Left lung (tissue), 10 donors: ENCODE data around the gene GPATCH8. TPM values are rescaled to one million over a fixed set of nuclear protein-coding genes. Genes with fewer than 3 reads are reported as not detected.

Experiments
- ATAC-seq: fragments of 200-7000 bp; cut with Tn5 transposase; one replicate; pipeline ENCODE4 v1.9.1; 2020; ENCODE audit warnings: moderate library complexity
- DNase-seq, 4 donors: peaks; one replicate each; pipeline ENCODE4 v3.0.0-alpha.2; 2013 to 2020
- H3K27ac ChIP-seq, 2 donors: fragments of 200-600 bp; sonication (generic) in 1 of 2; one replicate each; pipeline versions ENCODE4 v1.5.0 to v1.8.0; 2020 to 2021
- H3K27me3 ChIP-seq, 2 donors: fragments of 200-600 bp; sonication (generic) in 1 of 2; one replicate each; pipeline versions ENCODE4 v1.5.0 to v1.8.0; 2020 to 2021
- H3K36me3 ChIP-seq, 2 donors: fragments of 200-600 bp; sonication (generic) in 1 of 2; one replicate each; pipeline versions ENCODE4 v1.5.0 to v1.8.0; 2020 to 2021
- H3K4me1 ChIP-seq, 2 donors: fragments of 200-600 bp; one replicate each; pipeline ENCODE4 v1.8.0; 2021
- H3K4me3 ChIP-seq, 2 donors: fragments of 200-600 bp; sonication (generic) in 1 of 2; one replicate each; pipeline versions ENCODE4 v1.5.0 to v1.8.0; 2020 to 2021; ENCODE audit warnings: mild to moderate bottlenecking in 1 of 2
- H3K9me3 ChIP-seq, 2 donors: fragments of 200-600 bp; sonication (generic) in 1 of 2; one replicate each; pipeline versions ENCODE4 v1.5.0 to v1.8.0; 2020 to 2021
- CTCF ChIP-seq, 2 donors: fragments of 200-600 bp; sonication (generic) in 1 of 2; IDR thresholded peaks; one replicate each; pipeline versions ENCODE4 v1.5.0 to v1.8.0; 2021; ENCODE audit warnings: antibody characterized with exemption in 2 of 2
- intact Hi-C, 2 donors: fragments of 100-400 bp; cut with DNase I; formaldehyde crosslinking; loops; one replicate each; pipeline versions ENCODE4 v1.11.2 to v1.14.2; 2022
- polyA plus RNA-seq, 6 donors: library from polyadenylated mRNA; unstranded; fragments of 120-200 nt; gene quantifications; one replicate each; pipeline ENCODE4 v1.2.1, GENCODE V29; 2013; ENCODE audit not compliant: insufficient read length in 6 of 6
- total RNA-seq, 2 donors: library from RNA; stranded (reverse); fragmentation: NEBNext Ultra II Directional; extraction: Animal tissue kit (Norgen Biotek cat#: 25700); gene quantifications; one replicate each; pipeline ENCODE4 v1.2.1, GENCODE V29; 2021
- donor health status: DM: no; HTN: yes; CAD: no.
- donor health status: DM: no; HTN: no; CAD: no.

The GPATCH8 gene
- total and polyA plus RNA-seq, 8 donors: 29.8 to 57.5 (median 52.9) TPM

- no peak for TF ChIP-seq CTCF (IDR thresholded peaks at IDR 0.05)
- no peak within 1 kb of the TSS for H3K27ac ChIP-seq
- DNase-seq (no peak), ATAC-seq (no peak)
- intact Hi-C loops: no loop called here
- peaks cover 12 to 17% of the 10 kb centered on the region in 2 donors for H3K4me1 ChIP-seq
- H3K36me3 ChIP-seq: no peaks in the 10 kb centered on the region
- peaks cover 0 to 28% of the 10 kb centered on the region in 2 donors for H3K27me3 ChIP-seq
- H3K4me3 ChIP-seq: no peak within 1 kb of the TSS
- no peaks in the 10 kb centered on the region for H3K9me3 ChIP-seq
Observed at GRCh38 chr17:44389281-44389680, 113.9 kb downstream of the GPATCH8 start, which contains the start of gene ITGA2B. ITGA2B (minus strand) TSS chr17:44389649; CDS start chr17:44389473, 176 bp downstream.

- intact Hi-C loops: no loop called here
- ATAC-seq: no peak
- DNase-seq: no peak
- Histone ChIP-seq H3K36me3 (no peaks in the 10 kb centered on the region), H3K4me1 (peaks cover 12 to 17% of the 10 kb centered on the region in 2 donors), H3K9me3 (no peaks in the 10 kb centered on the region), H3K4me3 (no peak overlapping the region), H3K27ac (no peak overlapping the region), H3K27me3 (peaks cover 0 to 43% of the 10 kb centered on the region in 2 donors)
- TF ChIP-seq CTCF (IDR thresholded peaks at IDR 0.05): no peak
Observed at GRCh38 chr17:44387804-44388203, 115.4 kb downstream of the GPATCH8 start.

- DNase-seq (no peak), ATAC-seq (no peak)
- Histone ChIP-seq H3K27ac (no peak overlapping the region), H3K4me1 (peaks cover 12 to 17% of the 10 kb centered on the region in 2 donors), H3K9me3 (no peaks in the 10 kb centered on the region), H3K4me3 (peak overlapping the region; percentile 46 to 47), H3K27me3 (peaks cover 0 to 49% of the 10 kb centered on the region in 2 donors), H3K36me3 (no peaks in the 10 kb centered on the region)
- intact Hi-C loops: no loop called here
- no peak for TF ChIP-seq CTCF (IDR thresholded peaks at IDR 0.05)
Observed at GRCh38 chr17:44386182-44386525, 117.1 kb downstream of the GPATCH8 start.

GRCh38 chr17:44385287-44386181 lies 117.7 kb downstream of the GPATCH8 start:
- TF ChIP-seq CTCF (IDR thresholded peaks at IDR 0.05): no peak
- DNase-seq (peak; percentile 72 to 94 (median 88)), ATAC-seq (peak; percentile 98)
- intact Hi-C loops: no loop called here
- Histone ChIP-seq H3K9me3 (no peaks in the 10 kb centered on the region), H3K36me3 (no peaks in the 10 kb centered on the region), H3K27ac (no peak overlapping the region), H3K27me3 (peaks cover 0 to 49% of the 10 kb centered on the region in 2 donors), H3K4me3 (peak overlapping the region; percentile 46 to 47), H3K4me1 (peaks cover 12 to 17% of the 10 kb centered on the region in 2 donors)

GRCh38 chr17:44384823-44385286 lies 118.4 kb downstream of the GPATCH8 start:
- intact Hi-C loops: no loop called here
- peaks cover 0 to 49% of the 10 kb centered on the region in 2 donors for H3K27me3 ChIP-seq
- peak overlapping the region; percentile 46 to 47 for H3K4me3 ChIP-seq
- no peaks in the 10 kb centered on the region for H3K9me3 ChIP-seq
- TF ChIP-seq CTCF (IDR thresholded peaks at IDR 0.05): no peak
- no peaks in the 10 kb centered on the region for H3K36me3 ChIP-seq
- no peak for ATAC-seq
- H3K27ac ChIP-seq: no peak overlapping the region
- H3K4me1 ChIP-seq: peaks cover 12 to 17% of the 10 kb centered on the region in 2 donors
- no peak for DNase-seq
